AG20443 (cell line): ENCODE results near the gene AGBL4.

ENCODE experiments used
- DNase-seq: peaks from one replicate; pipeline ENCODE4 v3.0.0; 2012; ENCODE audit warnings: low spot score, mixed read lengths

AGBL4 gene

DNA sequence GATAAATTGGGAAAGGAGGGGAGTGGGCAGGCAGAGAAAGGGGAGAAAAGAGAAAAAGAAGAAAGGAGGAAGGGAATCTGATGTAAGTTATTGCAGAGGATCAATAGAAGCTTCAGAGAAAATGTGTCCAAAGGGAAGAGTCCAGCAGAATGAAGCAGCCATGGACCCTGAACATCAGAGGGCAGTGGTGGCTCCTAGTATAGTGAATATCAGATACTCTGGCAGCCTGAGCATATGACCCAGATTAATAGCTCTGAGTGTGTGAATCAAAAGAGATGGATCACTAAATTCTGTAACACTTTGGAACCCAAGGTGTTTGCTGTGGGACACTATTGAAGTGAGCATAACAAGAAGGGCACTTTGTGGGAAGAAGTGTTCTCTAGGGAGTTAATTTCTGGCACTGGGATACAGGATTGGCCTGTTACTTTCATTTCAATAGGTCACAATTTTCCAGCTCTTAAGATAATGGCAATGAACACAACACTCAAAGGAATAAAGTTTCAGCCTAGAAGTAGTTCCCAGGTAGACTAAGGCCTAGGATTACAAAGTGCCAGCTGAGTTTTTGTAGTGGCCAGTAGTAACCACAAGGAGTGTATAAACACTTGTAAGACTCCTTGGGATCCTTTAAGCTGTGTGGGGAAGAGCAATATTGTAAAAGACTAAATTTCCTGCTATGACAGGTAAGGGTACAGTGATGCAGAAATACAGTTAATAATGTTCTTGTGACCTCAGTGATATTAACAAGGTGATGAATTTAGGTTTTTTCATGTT is 1082.6 kb downstream of the AGBL4 start:
- no peak for DNase-seq

DNA sequence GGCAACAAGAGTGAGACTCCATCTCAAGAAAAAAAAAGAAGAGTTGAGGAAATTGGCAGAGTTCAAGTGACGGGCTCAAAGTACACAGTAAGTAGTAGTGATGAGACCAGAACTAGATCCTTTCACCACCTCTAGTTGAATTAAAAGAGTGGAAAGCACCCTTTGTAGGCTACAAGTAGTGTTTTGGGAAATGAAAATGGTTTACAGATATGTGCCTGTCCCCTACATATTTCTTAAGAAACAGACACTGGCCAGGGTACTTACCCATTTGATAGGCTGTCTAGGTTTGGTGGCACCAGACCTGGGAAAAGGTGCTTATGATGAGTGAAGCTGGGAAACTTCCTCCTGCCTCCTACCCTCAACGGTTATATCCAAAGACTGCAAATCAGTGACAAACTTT is 1083.4 kb downstream of the AGBL4 start:
- no peak for DNase-seq

DNA sequence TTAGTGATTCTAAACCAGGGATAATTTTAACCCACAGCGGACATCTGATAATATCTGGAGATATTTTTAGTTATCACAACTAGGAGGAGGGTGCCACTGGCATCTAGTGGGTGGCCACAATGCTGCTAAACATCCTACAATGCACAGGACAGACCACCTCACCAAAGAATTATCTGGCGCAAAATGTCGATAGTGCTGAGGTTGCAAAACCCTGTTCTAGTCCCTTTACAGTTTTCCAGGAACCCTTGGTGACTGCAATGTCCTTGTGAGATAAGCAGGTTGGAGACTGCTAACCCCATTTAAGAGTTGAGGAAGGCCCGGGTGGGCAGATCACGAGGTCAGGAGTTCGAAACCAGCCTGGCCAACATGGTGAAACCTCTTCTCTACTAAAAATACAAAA is 1083.9 kb downstream of the AGBL4 start:
- no peak for DNase-seq

DNA sequence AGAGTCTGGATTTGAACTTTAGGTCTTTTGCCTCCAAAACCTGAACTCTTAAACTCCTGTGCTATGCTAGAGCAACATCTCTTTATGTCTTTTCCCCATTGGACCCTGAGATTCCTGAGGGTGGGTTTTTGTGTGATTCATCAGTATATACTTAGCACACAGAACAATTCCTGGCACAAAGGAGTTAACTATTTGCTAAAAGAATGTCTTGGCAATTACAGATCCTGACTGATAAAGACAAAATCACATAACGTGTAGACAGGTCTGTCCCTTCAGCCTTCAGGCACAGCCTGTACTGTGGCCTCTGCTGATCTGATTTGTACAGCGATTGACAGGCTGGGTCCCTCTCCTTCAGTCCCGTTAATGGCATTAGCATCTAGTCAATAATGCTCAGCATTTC is 1084.7 kb downstream of the AGBL4 start:
- DNase-seq = no peak

DNA sequence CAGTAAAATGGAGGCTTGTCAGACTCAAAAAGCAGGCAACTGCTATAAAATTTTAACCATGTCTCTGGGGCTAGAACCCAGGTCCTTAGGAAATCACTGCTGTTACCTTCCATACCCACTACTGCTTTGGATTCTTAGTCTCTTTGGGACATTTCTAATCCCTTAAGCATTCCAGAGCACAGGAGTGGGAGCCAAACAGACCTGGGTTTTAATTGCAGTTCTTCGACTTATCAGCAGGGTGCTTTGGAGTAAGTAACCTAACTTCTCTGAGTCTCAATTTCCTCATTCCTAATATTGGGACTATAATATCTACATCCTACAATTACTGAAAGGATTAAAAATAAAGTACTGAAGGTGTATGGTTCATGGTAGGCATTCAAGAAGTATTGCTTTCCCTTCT is 1086.0 kb downstream of the AGBL4 start:
- DNase-seq = no peak

DNA sequence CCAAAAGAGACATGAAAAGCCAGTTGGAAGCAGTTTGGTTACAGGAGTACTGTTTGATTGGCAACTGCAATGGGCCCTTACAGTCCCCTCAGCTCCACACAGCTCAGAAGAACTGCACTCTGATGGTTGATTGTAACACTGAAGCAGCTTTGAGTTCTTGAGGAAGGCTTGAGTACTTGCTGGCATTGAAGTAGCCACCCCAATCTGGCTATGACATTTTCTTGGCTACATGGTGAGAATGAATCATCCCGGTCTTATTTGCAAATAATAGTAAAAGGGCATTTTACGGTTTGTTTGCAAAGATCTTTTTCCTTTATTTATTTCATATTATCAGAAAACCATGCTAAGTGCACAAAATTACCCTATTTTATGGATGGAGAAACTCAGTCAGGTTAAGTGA is 1087.3 kb downstream of the AGBL4 start:
- peak; percentile 18 for DNase-seq

DNA sequence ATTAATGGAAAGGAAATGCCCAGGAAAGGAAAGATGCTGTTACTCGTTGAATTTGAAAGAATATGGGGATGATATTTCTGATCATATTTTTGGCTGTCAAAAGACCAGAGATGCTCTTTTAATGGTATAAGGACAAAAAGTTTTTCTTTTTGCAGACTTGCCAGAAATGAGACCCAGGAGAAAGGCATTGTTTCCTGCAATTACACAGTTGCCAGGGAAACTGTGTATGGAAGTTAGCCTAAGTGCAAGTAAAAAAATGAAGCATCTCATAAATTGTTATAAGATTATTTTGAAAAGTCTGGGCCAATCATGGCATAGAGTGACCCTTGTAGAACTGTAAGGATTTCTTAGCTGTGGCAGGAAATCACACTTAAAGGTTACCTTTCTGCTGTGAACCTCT is 1091.4 kb downstream of the AGBL4 start:
- no peak for DNase-seq

DNA sequence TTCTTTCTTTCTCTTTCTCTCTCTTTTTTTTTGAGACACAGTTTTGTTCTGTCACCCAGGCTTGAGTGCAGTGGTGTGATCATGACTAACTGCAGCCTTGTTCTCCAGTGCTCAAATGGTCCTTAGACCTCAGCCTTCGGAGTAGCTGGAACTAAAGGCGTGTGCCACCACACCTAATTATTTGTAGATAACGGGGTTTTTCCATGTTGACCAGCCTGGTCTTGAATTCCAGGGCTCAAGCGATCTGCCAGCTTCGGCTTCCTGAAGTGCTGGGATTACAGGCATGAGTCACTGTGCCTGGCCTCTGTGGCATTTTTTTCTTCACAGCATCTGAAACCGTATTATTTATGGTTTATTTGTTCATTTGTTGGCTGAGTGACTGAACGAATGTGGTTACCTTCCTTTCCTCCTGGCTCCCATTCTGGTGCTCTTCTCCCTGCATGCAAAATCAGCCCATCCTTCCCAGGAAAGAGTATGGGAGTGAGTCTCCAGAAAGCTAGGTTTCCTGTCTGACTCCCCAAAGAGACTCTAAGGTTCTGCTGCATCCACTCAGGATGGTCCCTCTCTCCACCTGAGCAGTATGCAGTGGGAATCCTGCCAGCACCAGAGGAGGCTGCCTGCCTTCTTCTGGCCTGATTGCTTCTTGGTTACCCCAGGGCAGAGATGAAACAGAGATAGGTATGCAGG is 1092.1 kb downstream of the AGBL4 start:
- peak; percentile 52 for DNase-seq

DNA sequence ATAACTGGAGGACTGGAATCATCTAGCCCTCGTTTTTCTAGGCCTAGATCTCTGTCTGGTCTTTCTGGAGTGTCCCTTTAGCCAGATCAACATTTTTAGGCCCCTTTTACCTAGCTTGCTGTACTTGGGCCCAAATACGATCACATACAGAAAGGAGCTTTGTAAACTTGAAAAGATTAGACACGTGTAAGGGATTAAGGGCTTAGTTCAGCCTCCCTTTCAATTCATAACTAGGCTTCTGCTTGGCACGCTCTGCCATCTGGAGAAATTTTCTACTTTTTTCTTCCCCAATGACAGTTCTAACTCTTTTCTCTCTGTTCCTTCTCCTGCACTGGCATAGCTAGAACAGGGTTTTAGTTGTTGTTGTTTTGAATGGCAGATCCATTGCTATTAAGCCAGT is 1093.7 kb downstream of the AGBL4 start:
- no peak for DNase-seq

DNA sequence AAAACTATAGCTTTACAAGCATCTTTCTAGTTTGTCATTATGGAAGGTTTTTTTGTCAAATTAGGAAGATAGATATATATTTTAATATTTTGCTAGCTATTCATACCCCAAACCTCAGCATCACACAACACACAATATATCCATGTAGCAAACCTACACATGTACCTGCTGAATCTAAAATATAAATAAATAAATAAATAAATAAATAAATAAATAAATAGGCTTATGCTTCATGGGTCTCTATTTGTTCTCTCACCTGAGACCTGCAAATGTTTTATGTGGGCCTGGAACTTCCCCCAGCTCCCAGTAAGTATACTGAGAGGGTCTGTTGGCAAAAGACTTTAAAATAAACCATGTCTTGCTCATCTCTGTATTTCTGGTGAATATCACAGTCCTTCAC is 1099.7 kb downstream of the AGBL4 start:
- no peak for DNase-seq

DNA sequence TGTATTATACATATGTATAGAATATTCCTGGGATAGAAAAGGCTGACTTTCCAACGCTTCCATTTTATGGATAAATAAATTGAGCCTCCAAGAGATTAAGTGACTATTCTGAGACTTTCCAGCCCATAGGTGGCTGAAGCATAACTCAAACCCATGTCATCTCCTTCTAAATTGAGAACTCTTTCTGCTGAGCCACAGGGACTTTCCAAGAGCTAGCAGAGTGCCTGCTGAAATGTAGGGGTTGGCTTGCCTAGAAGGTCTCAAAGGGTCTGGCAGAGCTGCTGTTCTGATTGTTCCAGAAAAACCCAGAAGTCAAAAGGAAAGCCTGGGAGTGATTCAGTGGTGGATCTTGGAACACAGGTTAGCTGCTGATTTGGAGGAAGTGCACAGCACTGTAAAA is 1100.6 kb downstream of the AGBL4 start:
- DNase-seq = no peak

DNA sequence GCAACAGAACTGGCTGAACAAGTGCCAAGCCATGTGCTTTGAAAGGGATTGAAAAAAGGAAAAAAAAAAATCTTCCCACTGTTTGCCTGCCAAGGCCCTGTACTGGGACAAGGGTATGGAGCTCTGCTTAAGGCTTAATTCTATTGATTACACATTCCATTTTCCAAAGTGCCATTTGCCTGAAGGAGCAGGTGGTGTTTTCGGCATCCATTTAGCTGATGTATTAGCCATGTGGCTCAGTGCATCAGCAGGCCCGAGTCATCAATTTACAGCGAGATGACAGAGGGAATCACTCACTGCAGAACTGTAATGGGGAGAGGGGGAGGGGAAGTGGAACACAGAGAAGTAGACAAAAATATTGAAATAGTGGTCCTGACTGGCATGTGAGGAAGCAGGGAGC is 1102.9 kb downstream of the AGBL4 start:
- no peak for DNase-seq

DNA sequence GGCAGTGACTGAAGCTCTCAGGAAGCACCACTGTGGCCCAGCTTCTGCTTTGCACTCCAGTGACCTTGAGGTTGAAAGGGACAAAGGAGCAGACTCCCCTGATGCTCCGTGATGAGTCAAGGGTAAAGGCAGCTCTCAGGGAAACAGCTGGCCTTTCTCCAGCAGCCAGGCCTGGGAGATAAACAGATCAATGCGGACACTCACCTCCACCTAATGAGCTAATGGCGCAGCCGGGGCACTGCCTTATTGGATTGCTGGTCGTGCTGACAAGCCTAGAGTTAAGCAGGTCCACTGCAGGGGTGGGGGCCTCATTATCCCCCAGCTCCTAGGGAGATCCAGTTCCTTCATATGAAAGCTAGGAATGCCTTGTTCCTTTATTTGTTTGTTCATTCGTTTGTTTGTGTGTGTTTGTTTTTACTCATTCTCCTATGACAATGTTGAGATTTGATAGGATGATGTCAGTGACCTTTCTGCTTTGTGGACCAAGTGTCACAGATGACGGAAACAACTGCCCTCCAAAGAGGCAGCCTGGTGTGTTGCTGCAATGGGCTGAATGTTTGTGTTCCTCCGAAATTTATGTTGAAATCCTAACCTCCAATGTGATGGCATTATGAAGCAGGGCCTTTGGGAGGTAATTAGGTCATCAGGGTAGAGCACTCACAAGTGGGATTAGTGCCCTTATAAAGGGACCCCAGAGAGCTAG is 1105.7 kb downstream of the AGBL4 start:
- no peak for DNase-seq

DNA sequence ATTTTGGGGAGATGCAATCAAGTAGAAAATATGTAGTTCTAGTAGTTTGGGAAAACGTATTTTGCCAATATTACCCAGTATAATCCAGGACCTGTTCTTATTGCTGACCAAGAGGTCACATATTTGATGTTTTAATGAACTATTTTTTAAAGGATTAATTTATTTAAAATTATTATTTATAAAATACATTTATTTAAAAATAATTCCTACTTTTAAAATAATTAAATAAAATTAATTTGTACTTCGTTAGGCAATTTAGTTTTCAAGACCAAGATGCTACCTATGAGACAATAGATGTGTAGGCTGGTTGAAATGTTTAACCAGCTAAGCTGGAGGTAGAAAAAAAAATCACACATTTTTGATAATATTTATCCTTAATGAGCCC is 1106.7 kb downstream of the AGBL4 start:
- DNase-seq = no peak

DNA sequence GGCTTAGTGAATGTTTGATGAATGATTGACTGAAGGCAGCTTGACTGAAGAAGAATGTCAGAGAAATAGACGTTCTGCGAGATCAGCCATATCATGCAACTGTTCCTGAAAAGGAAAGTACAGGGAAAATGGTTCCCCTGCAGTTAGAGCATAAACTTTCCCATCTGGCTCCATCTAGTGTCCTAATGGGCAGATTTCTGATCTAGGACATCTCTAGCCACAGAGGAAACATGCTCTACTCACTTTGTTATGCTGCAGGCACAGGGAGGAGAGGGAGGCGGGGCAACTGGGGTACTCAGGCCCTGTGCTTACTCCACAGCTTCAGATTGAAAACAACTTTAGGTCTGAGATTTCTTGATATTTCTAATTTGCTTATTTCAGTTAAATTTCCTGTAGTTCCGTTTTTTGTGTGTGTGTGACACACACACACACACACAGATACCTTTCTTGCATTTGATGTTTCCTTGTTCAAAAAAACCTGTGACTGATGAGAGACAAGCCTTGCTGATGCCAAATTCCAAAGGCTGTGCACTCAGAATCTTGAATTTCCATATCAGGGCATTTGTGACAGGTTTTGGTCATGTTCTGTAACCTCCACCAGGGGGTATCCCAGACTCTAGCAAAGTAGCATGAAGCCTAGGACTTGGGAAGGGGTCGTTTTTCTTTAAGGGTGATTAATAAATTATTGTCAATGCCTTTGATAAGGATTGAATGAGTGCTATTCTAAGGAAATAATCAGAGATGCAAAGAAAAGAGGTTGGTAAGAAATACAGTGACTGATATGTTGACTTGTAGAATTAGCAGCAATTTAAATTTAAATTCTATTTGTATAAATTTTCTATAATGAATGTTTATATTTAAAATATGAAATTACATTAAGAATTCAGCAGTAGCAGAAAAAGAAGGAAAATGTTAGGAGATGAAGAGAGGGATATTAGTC is 1107.4 kb downstream of the AGBL4 start:
- peak; percentile 71 for DNase-seq

DNA sequence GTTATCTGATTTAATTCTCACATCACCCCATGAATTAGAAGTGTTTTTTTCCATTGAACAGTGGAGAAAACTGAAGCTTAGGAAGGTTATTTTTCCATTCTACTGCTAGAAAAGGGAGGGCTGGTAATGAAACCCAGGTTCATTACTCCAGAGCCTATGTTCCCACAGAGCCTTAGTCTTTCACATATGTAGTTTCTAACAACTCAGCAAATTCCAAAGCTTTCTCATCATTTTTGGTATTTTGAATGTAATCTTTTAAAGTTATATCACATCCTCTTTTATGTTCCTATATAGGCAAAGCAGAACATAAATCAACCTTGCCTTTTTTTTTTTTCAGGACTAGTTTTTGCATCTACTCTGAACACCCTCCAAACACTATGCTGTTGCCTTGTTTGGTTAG is 1115.1 kb downstream of the AGBL4 start:
- no peak for DNase-seq

DNA sequence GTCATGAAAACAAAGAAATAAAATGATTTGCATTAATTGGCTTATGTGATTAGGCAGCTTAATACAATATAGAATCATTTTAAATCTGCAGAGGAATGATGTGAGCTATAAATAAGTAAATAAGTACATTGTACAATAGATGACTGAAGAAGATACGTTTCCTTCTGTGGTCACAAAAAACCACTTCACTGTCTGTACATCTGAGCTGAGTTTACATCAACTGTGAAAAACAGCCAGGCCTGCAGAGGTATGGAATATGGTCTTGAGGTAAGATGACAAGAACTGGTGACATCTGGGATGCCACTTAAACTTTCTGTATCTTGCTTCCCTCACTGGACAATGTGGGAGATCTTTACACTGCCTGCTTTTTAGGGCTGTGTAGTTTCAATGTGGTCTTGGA is 1117.0 kb downstream of the AGBL4 start:
- DNase-seq = no peak

DNA sequence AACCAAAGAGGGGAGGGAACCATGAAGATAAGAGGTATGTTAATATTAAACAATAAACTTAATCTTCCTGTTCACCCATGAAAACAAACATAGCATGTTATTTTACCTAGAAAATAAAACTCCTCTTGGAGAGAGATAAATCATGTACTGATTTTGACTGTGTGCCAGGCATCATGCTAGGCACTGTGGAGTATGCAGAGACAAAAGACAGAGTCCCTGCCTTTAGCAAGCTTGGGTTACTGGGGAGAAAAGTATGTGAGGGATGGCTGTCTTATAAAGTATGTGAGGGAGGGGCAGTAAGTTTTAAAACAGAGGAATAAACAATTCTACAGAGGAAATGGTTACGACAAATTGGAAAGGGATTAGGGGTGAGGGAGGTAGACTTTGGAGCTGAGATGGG is 1117.6 kb downstream of the AGBL4 start:
- no peak for DNase-seq

DNA sequence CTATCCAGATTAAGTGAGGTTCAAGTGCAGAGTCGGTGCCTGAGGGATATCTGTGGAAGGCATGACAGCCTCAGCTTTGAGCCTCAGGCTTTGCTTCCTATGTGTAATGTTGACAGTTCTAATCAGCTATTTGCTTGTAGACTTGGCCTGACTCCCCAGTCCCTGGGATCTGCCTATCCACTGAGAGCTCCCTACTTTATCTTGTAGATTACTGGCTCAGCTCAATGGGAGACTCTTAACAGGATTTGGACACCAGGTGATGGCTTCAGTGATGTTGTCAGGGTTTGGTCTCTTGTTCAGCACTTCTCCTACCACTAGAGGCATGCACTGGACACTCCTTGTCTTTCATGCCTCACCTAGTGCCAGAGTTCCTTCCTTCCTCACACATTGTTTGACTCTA is 1120.5 kb downstream of the AGBL4 start:
- DNase-seq = no peak

DNA sequence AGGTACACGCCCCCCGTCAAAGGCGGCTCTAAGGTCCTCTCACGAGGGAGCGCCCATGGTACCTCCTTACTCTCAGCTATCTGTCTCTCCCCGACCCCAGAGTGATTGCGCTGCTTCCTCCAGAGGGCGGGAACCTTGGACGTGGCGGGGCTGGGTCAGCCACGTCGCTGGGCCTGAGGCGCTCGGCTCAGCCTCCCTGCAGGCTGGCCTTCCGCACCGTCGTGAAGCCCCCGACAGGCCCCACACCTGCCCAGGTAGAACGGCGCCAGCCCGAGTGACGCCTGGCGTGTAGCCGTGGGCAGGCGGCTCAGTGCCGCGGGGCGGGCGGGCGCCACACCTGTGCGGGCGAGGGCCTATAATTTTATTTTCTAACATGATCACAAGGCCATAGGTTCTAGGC is 1124.9 kb downstream of the AGBL4 start:
- DNase-seq = no peak

DNA sequence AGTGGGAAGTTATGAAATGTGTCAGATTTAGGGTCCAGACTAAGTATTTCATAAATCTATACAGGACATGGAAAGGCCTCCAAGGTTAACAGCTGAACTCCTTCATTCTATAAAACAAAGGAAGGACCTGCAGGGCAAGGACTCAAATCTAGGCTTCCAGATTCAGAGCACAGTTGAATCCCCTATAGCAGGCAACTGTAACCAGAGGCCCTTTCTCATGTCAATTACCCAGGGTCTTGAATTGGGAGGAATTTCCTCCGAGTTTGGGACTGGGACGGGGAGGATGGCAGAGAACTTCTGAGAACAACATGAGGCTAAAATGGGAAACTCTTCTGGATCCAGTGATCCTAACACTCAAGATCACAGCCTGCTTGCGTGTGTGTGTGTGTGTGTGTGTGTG is 1134.1 kb downstream of the AGBL4 start:
- DNase-seq = no peak

DNA sequence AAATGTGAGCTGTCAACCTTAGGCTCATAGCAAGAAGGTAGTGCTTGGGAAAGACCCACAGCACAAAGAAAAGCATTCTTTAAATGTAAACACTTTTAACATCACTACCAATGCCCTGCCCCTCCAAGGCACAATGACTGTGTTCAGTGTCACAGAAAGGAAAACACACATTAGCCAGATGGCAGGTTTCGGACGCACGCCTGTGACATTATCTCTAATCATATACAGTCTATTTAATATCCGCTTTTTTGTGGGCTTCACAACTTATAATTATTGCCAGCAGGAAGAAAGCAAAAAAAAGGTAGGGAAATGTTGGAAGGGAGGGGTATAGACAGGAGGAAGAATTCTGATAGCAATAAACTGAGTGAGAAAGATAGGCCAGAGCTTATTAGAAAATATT is 1134.7 kb downstream of the AGBL4 start:
- DNase-seq = no peak
